ENCODE measurements around the gene CSK.

CSK gene

DNA sequence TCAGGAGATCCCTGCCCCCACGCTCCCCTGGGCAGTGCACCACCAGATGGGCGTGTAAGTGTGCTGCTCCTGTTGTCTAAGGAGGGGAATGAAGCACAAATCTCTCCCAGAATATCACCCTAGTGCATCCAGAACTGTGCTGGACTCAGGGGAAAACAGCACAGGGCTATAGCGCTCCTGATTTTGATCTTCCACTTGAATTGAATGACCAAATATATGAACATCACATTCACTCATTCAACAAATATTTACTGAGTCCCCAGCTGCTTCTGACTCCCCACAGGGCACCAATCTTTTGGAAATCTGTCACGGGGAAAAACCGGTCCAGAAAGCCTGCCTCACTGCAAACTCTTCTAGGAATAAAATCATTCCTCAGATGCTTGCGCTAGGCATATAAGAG, 47.0 kb downstream of the CSK start:
- no peak for DNase-seq

DNA sequence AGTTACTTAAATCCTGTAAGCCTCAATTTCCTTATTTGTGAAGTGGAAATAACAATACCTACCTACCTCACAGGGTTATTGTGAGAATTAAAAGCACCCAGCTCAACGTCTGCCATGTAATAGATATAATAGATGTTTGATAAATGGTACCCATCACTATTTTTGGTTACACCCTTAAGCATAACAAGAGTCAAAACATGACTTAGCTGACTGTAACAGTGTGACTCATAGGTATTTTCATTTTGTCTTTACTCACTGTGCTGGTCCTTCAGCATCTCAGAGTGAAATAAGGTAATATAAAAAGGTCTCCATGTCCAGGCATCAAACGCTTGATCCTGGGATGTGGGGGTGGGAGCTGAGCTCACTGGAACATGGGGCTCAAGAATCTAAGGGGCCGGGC, 47.6 kb downstream of the CSK start:
- DNase-seq = peak in 1 of 3 donors; percentile 15

GRCh38 chr15:74829991-74830390, 48.1 kb downstream of the CSK start:
- no peak for DNase-seq

DNA sequence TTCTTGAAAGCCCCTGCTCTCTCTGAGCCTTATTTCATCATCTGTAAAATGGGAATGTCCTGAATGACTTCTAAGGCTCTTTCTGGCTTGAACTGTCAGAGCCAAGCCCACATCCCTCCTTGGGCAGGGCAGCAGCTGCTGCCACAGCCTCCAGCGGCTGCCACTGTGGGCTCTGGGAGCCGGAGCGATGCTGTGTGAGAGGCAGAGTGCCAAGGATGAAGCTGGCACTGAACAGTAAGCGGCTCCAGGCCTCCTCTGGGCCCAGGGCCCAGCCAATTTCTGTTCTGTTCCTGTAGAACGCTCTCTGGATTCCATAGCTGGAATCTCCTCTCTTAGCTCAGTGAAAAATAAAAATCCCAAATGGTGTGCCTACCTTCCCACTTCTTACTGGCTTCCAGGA, 49.0 kb downstream of the CSK start:
- no peak for DNase-seq

GRCh38 chr15:74831813-74832495, 50.1 kb downstream of the CSK start:
- no peak for DNase-seq

- DNase-seq = peak; percentile 19 to 38 (median 36)
These were observed 50.9 kb downstream of the CSK start for GRCh38 chr15:74832826-74833225.

DNA sequence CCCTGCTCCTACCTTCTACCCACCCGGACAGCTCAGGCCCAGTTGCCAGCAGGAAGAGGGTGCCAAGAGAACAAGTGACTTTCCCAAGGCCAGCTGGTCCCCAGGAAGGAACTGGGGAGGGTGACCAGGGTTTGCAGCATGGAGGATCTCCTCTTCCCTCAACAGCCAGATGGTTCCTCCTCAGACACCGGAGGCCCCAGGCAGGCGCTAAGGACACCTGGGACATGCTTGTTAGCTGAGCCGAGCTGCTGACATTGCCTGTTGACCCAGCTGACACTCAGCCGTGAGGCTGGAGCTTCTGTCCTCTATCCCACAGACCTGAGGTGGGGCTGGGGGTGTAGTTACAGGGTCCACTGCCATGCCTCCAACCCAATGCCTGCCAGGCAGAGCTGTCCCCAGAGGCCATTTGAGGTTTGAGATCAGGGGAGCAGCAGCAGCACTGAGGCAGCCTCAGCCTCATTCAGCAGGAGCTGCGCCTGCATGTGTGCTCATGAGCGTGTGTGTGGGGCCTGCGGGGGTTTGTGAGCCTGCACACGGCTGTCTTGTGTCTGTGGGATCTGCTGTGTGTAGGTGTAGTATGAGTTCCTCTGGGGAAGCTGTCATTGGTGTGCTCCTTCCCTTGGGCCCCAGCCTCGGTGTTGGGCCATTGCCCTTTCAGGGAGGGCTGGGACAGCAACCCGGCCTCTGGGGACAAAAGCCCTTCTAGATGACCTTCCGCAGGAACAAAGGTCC, 51.7 kb downstream of the CSK start:
- DNase-seq = peak in 1 of 3 donors; percentile 23

DNA sequence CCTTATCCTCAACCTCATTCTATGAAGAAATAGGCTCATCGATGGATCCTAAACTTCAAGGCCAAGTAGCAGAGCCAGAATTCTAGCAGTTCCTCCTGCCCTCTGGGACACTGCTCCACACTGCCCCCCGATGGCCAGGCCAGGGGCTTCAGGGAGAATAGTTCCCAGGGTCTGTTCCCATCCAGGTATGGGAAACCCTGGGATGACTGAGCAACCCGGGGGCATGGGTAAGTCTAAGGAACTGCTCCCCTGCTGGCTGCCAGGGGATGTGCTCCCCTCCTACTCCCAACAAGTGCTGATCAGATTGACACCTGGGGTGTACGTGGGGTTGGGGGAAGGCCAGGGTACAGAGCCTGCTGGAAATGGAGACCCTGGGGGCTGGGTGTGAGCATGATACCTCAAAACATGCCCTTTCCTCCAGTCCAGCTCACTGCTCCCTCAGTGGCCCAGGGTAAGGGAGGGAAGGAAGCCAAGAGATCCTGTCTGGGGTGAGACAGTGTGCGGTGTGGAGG, 53.5 kb downstream of the CSK start:
- DNase-seq = peak; percentile 68 to 83 (median 70)

DNA sequence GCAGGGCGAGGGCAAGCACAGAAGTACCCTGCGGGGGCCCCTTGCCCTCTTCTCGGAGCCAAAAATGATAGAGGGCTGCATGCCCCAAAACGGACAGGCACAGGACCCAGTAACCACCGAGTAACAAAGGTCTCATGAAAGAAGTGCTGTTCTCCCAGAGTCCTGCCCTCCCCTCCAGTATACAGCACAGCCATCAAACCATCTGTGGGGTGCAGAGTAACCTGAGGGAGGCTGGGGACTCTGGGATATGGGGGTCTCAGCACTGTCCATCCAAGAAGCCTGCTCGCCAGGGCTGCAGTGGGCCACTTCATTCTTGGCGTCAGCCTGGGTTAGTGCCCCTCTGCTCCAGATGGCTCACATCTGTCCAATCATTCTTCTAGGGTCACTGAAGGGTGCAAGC, 55.0 kb downstream of the CSK start:
- no peak for DNase-seq

- DNase-seq = no peak
These were observed 55.7 kb downstream of the CSK start for GRCh38 chr15:74837482-74838136.

- no peak for DNase-seq
These were observed 56.2 kb downstream of the CSK start for GRCh38 chr15:74838137-74838516.

GRCh38 chr15:74838746-74839525, 57.1 kb downstream of the CSK start:
- DNase-seq = no peak

DNA sequence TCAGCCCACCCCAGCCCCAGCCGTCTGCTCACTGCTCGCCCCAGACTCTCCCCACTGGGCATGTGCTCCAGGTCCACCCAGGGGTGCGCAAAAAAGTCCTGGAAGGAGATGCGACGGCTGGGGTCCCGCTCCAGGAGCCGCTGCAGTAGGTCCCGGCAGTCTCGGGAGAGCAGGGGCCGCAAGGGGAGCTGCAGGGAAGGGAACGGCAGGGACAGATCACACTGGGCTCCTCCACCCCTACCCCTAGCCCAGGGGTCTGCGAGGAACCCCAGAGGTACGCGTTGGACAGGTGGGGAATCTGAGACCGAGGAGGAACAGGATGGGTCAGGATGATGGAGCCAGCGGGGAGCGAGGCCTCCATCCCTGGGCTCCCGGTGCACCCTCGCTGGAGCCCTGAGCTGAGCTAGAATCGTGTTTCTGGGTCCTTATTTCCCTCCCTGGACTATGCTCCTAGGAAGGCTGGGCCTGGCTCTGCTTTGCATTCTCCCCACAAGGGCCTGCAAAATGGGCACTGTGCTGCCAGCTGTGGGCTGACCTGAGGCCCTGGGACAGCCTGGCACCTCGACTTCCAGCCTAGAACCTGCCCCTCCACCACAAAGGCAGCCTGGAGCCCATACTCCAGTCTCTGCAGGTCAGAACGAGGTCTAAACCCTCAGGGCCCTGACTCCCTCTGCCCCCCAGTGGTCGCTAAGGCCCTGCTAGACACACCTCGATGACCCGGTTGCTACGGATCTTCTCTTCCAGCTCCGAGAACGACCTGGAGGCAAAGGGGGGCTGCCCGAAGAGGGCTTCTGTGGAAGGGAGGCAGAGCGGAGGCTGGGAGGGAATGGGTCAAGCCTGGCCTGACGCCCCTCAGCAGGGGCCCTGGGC, 57.9 kb downstream of the CSK start:
- DNase-seq = no peak

DNA sequence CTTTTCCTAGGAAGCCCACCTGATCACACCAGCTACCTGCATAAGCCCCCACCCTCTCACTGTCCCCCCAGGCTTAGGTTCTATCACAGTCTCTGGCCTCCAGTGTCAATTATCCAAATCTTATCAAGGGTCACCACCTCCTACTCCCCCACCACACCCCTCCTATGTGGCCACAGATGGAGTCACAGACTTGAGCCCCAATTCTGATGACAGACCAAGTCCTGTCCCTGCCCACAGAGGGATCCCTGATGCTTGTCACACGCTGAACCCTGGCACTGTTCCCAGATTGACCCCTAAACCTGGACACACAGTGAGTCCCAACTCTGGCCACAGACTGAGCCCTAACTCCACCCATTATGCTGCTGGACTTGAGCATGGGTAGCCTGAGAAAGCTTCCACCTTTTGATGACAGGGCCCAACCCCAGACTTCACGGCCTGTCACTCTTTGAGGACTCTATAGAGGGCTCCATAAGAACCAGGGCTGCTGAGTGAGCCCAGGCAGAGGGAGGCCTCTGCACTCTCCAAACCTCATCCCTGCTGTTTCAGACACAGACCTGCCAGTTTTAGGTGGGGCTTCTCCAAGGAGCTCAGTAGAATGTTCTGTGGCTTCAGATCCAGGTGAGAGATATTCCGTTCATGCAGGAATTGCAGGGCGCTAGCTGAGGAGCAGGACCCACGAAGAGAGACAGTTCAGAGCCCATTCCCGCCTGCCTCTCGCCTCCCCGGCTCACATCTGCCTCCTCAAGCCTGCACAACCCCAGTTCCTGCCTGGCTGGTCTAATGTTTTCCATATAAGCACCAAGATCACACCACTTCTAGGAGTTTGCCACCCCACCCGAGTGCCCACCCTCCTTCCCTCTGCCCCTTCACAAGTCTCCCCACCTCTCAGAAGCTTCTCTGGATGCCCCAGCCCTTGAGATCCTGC, 59.2 kb downstream of the CSK start:
- no peak for DNase-seq

DNA sequence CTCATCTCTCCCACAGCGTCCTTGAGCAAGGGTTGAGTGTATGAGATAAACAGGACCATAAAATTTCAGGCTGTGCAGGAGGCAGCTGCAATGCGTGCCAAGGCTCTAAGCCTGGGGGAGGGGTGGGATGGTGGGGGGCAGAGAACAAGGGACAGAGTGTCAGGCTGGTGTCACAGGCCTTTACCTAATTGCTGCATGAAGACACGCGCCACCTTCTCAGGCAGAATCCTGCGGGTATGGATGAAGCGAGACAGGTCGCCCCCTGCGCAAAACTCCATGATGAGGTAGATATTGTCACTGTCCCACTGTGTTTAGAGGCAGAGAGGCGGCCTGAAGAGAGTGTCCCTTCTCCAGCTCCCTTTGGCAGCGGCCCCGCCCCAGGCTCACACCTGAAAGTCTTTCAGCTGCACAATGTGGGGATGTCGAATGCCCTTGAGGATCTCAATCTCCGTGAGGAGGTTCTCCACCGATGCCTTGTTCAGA, 60.1 kb downstream of the CSK start:
- DNase-seq = no peak

DNA sequence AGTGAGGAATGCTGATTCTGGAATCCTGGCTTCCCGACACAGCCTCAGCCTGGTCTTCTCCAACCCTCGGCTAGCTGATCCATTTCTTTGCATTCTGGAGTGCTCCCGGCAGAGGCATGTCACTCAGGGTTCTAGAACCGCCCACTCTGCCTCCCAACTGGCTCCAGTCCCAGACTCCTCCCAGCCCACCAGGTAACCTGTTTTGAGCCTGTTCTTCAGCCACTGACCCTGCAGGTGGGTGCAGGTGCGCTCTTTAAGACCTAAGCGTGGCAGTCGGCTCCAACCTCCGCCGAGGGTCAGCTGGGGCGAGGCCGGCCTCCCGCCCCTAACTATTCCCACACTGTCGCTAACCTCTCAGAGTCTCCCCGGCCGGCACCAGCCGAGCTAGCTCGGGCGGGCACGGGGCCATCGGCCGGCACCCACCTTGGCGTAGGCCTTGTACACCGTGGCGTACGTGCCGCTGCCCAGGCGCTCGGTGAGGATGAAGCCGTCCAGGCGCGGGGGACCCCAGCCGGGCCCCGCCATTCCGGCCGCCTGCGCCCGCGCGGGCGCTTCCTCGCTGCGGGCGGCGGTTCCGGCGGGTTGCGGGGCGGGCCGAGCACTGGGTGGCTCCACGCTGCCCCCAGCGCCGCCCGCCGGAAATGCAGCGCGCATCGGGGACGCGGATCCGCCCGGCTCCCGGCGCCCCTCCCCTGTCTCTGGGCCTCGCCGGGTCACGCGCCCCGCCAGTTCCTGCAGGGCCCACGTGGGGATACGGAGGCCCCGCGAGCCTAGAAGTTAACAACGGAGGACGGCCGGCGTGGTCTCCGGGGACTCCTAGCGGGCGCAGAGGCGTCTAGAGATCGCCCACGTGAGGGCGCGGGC, 60.9 kb downstream of the CSK start, which contains the start of gene ULK3:
Gene ULK3 (minus strand): TSS at position 576 of the 864 bp plus-strand sequence. CDS start 51 bp downstream, at position 525.
- peak; percentile 94 to 98 (median 97) for DNase-seq

- DNase-seq = no peak
These were observed 61.6 kb downstream of the CSK start for GRCh38 chr15:74843445-74843828.

- no peak for DNase-seq
These were observed 62.0 kb downstream of the CSK start for GRCh38 chr15:74843891-74844299.
